GM19328 (cell line): Measurements from ENCODE around the gene RALY.

Experiments
- ATAC-seq: cut with Tn5 transposase; IDR thresholded peaks from one replicate; pipeline ENCODE4 v1.9.1; 2021; ENCODE audit warnings: mild to moderate bottlenecking, moderate library complexity; ENCODE audit not compliant: unreplicated experiment

RALY gene

GRCh38 chr20:34074101-34074760 lies 80.5 kb downstream of the RALY start:
- no peak for ATAC-seq

- no peak for ATAC-seq
Observed at GRCh38 chr20:34075647-34076046, 81.9 kb downstream of the RALY start.

- no peak for ATAC-seq
Observed at GRCh38 chr20:34076952-34077351, 83.2 kb downstream of the RALY start.

- no peak for ATAC-seq
Observed at GRCh38 chr20:34078540-34078939, 84.8 kb downstream of the RALY start.

GRCh38 chr20:34079818-34080217 lies 86.1 kb downstream of the RALY start:
- no peak for ATAC-seq

GRCh38 chr20:34082232-34082887 lies 88.6 kb downstream of the RALY start:
- ATAC-seq = no peak

- ATAC-seq = no peak
Observed at GRCh38 chr20:34083137-34083536, 89.4 kb downstream of the RALY start.

GRCh38 chr20:34083781-34084180 lies 90.1 kb downstream of the RALY start:
- ATAC-seq = no peak

- no peak for ATAC-seq
Observed at GRCh38 chr20:34084227-34084923, 90.7 kb downstream of the RALY start.

GRCh38 chr20:34085544-34086040 lies 91.9 kb downstream of the RALY start:
- no peak for ATAC-seq

GRCh38 chr20:34088305-34089174 lies 94.8 kb downstream of the RALY start:
- ATAC-seq = no peak

- no peak for ATAC-seq
Observed at GRCh38 chr20:34089175-34089479, 95.4 kb downstream of the RALY start.

- ATAC-seq = no peak
Observed at GRCh38 chr20:34089655-34090345, 96.1 kb downstream of the RALY start.

GRCh38 chr20:34090645-34091044 lies 96.9 kb downstream of the RALY start:
- ATAC-seq = no peak

GRCh38 chr20:34091637-34092200 lies 98.0 kb downstream of the RALY start:
- ATAC-seq = no peak

GRCh38 chr20:34093895-34094294 lies 100.2 kb downstream of the RALY start:
- no peak for ATAC-seq

- no peak for ATAC-seq
Observed at GRCh38 chr20:34095825-34096224, 102.1 kb downstream of the RALY start.

- ATAC-seq = no peak
Observed at GRCh38 chr20:34096699-34097444, 103.2 kb downstream of the RALY start.

- ATAC-seq = no peak
Observed at GRCh38 chr20:34098570-34098969, 104.9 kb downstream of the RALY start.

GRCh38 chr20:34099675-34100074 lies 106.0 kb downstream of the RALY start:
- ATAC-seq = no peak
